Keratinocyte (primary cell): ENCODE measurements around the gene ATP10D.
"Not testable (repeated sequence)": the region's sequence is repeated elsewhere in the genome, so short reads cannot be mapped to it uniquely, and the experiment has no call there.

Source experiments
- EZH2 ChIP-seq: IDR thresholded peaks from one replicate; pipeline ENCODE4 v1.6.1; 2012; ENCODE audit warnings: inconsistent platforms, mild to moderate bottlenecking, low read length, moderate library complexity
- TF ChIP-seq, protein P1 (sequence below), 3 experiments: IDR thresholded peaks in 1 of 3; conservative IDR thresholded peaks in 1 of 3; optimal IDR thresholded peaks in 1 of 3; 2 replicates in 2 of 3; 3 replicates in 1 of 3; pipeline versions ENCODE3 to v1.5.1; 2011; ENCODE audit warnings: low read length in 3 of 3, mild to moderate bottlenecking in 3 of 3, moderate library complexity in 2 of 3, control low read depth in 1 of 3, inconsistent platforms in 1 of 3; ENCODE audit not compliant: insufficient read depth in 2 of 3; ENCODE audit errors: extremely low read depth in 1 of 3

DNA sequence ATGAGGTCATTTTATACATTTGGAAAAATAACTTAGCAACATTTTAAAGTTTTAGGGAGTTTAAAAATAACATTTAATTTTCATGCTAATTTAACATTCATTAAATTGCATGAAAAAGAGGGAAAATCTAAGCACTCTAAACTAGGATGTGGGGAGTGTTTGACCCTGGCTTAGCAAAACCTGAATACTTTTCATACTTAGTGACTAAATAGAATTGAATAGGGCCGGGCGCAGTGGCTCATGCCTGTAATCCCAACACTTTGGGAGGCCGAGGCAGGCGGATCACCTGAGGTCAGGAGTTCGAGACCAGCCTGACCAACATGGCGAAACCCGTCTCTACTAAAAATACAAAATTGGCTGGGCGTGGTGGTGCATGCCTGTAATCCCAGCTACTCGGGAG lies 1.7 kb downstream of the ATP10D start:
- TF ChIP-seq, protein P1, sequence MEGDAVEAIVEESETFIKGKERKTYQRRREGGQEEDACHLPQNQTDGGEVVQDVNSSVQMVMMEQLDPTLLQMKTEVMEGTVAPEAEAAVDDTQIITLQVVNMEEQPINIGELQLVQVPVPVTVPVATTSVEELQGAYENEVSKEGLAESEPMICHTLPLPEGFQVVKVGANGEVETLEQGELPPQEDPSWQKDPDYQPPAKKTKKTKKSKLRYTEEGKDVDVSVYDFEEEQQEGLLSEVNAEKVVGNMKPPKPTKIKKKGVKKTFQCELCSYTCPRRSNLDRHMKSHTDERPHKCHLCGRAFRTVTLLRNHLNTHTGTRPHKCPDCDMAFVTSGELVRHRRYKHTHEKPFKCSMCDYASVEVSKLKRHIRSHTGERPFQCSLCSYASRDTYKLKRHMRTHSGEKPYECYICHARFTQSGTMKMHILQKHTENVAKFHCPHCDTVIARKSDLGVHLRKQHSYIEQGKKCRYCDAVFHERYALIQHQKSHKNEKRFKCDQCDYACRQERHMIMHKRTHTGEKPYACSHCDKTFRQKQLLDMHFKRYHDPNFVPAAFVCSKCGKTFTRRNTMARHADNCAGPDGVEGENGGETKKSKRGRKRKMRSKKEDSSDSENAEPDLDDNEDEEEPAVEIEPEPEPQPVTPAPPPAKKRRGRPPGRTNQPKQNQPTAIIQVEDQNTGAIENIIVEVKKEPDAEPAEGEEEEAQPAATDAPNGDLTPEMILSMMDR (optimal IDR thresholded peaks at IDR 0.05 in 1 of 3, IDR thresholded peaks at IDR 0.05 in 1 of 3, conservative IDR thresholded peaks at IDR 0.05 in 1 of 3; ENCODE audit: extremely low read depth in 1 of 3, insufficient read depth in 2 of 3, low read length in 3 of 3) = not testable (repeated sequence)
- not testable (repeated sequence) for TF ChIP-seq EZH2
